Natural killer cell (primary cell): ENCODE data around the gene MTUS2. TPM values are rescaled to one million over a fixed set of nuclear protein-coding genes. Genes with fewer than 3 reads are reported as not detected.
A peak's percentile ranks its signal among the peaks of the same experiment; 100 is the strongest.

Source experiments
- ATAC-seq, 3 donors: fragments of 150-1000 bp in 2 of 3; fragments of 200-7000 bp in 1 of 3; cut with Tn5 transposase; 1 replicate in 1 of 3; 2 replicates in 2 of 3; pipeline ENCODE4 v1.10.0; 2021; ENCODE audit warnings: mild to moderate bottlenecking in 2 of 3, moderate library complexity in 2 of 3
- DNase-seq, 2 donors: peaks; one replicate each; pipeline versions ENCODE4 v3.0.0 to v3.0.0-alpha.2; 2013 to 2021; ENCODE audit warnings: mixed read lengths in 1 of 2
- H3K27ac ChIP-seq: one replicate; pipeline ENCODE4 v1.5.1; 2013; ENCODE audit warnings: mild to moderate bottlenecking, low read length
- H3K27me3 ChIP-seq: one replicate; pipeline ENCODE4 v1.6.1; 2013; ENCODE audit warnings: low read length; ENCODE audit not compliant: control insufficient read depth, insufficient read depth
- H3K36me3 ChIP-seq: one replicate; pipeline ENCODE4 v1.6.1; 2013; ENCODE audit warnings: low read length; ENCODE audit not compliant: control insufficient read depth, insufficient read depth
- H3K4me1 ChIP-seq: one replicate; pipeline ENCODE4 v1.6.1; 2013; ENCODE audit warnings: low read length; ENCODE audit not compliant: control insufficient read depth, insufficient read depth
- H3K4me3 ChIP-seq: one replicate; pipeline ENCODE4 v1.5.1; 2013; ENCODE audit warnings: low read length
- H3K9me3 ChIP-seq: one replicate; pipeline ENCODE4 v1.6.1; 2013; ENCODE audit warnings: low read length; ENCODE audit not compliant: control insufficient read depth, insufficient read depth
- H3K27ac Mint-ChIP-seq, 2 donors: one replicate each; pipeline ENCODE4 v1.8.0; 2022; ENCODE audit warnings: mild to moderate bottlenecking in 2 of 2, mixed read lengths in 2 of 2, moderate library complexity in 1 of 2
- H3K27me3 Mint-ChIP-seq, 2 donors: one replicate each; pipeline ENCODE4 v1.8.0; 2022; ENCODE audit warnings: low read depth in 2 of 2, mixed read lengths in 2 of 2
- H3K36me3 Mint-ChIP-seq: one replicate; pipeline ENCODE4 v1.8.0; 2022; ENCODE audit warnings: mixed read lengths
- H3K4me1 Mint-ChIP-seq, 2 donors: one replicate each; pipeline ENCODE4 v1.8.0; 2022; ENCODE audit warnings: mixed read lengths in 2 of 2
- H3K4me3 Mint-ChIP-seq: one replicate; pipeline ENCODE4 v1.8.0; 2022; ENCODE audit warnings: mild to moderate bottlenecking, moderate library complexity, mixed read lengths
- H3K9me3 Mint-ChIP-seq, 2 donors: one replicate each; pipeline ENCODE4 v1.8.0; 2022; ENCODE audit warnings: mixed read lengths in 2 of 2
- WGBS: methylation state at CpG from one replicate; pipeline ENCODE4 v1.1.7; 2013; ENCODE audit warnings: missing lambda C conversion rate; ENCODE audit not compliant: insufficient coverage; 5-methylcytosine and 5-hydroxymethylcytosine counted together
- intact Hi-C: fragments of 100-400 bp; cut with micrococcal nuclease; formaldehyde crosslinking; loops from one replicate; pipeline ENCODE4 v1.14.2; 2022
- total RNA-seq, 4 donors: library from RNA; stranded (reverse); fragments of 120-200 nt in 1 of 4; gene quantifications; one replicate each; pipeline versions ENCODE4 v1.2.3 to v1.2.4, GENCODE V29; 2013 to 2022
- TF ChIP-seq, protein P1 (sequence below): fragments of 200-600 bp; IDR thresholded peaks from one replicate; pipeline ENCODE4 v1.8.0; 2022; ENCODE audit warnings: antibody characterized with exemption

MTUS2 gene
- total RNA-seq, 3 donors from 2014 or later (not counting 1 experiment from before 2014, with no cell fraction given) = not detected

DNA sequence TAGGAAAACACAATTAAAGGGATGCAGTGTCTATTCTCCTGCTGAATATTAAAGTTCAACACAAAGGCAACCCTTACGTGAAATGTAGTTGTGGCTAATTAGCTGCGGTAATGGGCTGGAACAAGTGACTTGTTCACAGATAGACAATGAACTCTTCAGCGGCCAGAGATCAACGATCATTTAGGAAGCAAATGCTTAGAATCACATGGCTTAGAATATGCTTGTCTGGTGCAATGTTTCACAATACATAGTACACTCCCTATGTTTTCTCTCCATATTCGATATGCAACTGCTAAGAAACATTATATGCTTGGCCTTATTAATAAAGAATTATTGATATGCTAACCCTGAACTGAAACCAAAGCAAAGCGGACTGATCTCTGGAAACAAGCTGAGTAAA, 25.7 kb upstream of the MTUS2 start:
- H3K27ac Mint-ChIP-seq = no peak overlapping the region
- intact Hi-C loops = no loop called here
- no peaks in the 10 kb centered on the region for H3K4me1 Mint-ChIP-seq
- WGBS = 83% methylated on average over 5 of the region's 6 CpGs
- Histone ChIP-seq H3K36me3 (no peaks in the 10 kb centered on the region), H3K27me3 (no peaks in the 10 kb centered on the region), H3K27ac (no peak overlapping the region), H3K4me1 (no peaks in the 10 kb centered on the region), H3K9me3 (no peaks in the 10 kb centered on the region), H3K4me3 (no peak overlapping the region)
- peaks cover 15 to 48% of the 10 kb centered on the region in 2 donors for H3K27me3 Mint-ChIP-seq
- no peaks in the 10 kb centered on the region for H3K36me3 Mint-ChIP-seq
- no peaks in the 10 kb centered on the region for H3K9me3 Mint-ChIP-seq
- no peak for ATAC-seq
- TF ChIP-seq, protein P1, sequence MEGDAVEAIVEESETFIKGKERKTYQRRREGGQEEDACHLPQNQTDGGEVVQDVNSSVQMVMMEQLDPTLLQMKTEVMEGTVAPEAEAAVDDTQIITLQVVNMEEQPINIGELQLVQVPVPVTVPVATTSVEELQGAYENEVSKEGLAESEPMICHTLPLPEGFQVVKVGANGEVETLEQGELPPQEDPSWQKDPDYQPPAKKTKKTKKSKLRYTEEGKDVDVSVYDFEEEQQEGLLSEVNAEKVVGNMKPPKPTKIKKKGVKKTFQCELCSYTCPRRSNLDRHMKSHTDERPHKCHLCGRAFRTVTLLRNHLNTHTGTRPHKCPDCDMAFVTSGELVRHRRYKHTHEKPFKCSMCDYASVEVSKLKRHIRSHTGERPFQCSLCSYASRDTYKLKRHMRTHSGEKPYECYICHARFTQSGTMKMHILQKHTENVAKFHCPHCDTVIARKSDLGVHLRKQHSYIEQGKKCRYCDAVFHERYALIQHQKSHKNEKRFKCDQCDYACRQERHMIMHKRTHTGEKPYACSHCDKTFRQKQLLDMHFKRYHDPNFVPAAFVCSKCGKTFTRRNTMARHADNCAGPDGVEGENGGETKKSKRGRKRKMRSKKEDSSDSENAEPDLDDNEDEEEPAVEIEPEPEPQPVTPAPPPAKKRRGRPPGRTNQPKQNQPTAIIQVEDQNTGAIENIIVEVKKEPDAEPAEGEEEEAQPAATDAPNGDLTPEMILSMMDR = no peak
- DNase-seq = no peak
- no peak overlapping the region for H3K4me3 Mint-ChIP-seq

DNA sequence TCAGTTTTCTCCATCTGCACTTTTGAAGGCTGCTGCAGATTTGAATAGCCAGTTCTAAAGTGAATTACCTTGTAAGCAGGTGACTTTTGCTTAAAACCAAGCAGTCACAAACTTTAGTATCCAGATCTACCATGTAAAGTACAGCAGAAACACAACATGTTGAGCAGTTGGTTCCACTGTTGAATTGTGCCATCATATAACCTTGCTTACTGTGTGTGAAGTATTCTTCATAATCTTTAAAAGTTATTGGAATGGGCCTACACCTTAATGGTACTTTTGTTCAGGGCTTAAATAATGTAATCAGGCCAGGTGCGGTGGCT, 23.2 kb upstream of the MTUS2 start:
- no peaks in the 10 kb centered on the region for H3K4me1 Mint-ChIP-seq
- no peaks in the 10 kb centered on the region for H3K27me3 ChIP-seq
- no peaks in the 10 kb centered on the region for H3K36me3 Mint-ChIP-seq
- no peak overlapping the region for H3K27ac ChIP-seq
- peaks cover 8 to 27% of the 10 kb centered on the region in 2 donors for H3K27me3 Mint-ChIP-seq
- H3K4me1 ChIP-seq = no peaks in the 10 kb centered on the region
- intact Hi-C loops = no loop called here
- DNase-seq (no peak), ATAC-seq (no peak)
- TF ChIP-seq, protein P1 = no peak
- no CpG with 5 or more reads among the region's 1 CpG for WGBS
- H3K9me3 ChIP-seq = no peaks in the 10 kb centered on the region
- no peaks in the 10 kb centered on the region for H3K36me3 ChIP-seq
- H3K9me3 Mint-ChIP-seq = no peaks in the 10 kb centered on the region
- no peak overlapping the region for H3K4me3 ChIP-seq
- no peak overlapping the region for H3K27ac Mint-ChIP-seq
- no peak overlapping the region for H3K4me3 Mint-ChIP-seq

DNA sequence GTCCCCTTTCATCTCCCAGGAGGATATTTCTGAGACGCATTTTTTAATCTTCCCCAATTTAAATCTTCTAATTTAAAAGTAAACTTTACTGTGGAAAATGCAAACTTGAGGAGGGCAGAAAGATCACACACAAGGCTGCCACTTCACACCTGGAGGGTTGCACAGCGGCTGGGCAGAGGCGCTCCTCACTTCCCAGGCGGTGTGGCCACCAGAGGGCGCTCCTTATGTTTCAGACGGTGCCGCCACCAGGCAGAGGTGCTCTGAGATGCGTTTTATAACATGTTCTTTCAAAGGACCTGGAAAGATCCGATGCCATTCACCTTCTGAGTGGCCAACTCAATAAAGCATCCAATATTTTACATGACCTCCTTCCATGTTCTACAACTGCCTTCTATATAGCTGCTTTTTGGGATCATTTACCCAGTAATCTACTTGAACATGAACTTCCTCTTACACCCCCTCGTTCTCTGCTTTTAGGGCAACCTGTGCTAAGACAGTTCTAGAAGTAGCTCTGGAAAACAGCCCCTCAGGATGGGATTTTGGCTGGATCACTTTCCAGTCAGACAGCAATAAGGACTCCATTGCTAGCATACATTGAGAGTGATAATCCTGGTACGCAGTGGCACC, 14.8 kb upstream of the MTUS2 start:
- TF ChIP-seq, protein P1 = no peak
- Mint-ChIP-seq H3K4me1 (no peaks in the 10 kb centered on the region), H3K36me3 (no peaks in the 10 kb centered on the region), H3K27ac (no peak overlapping the region), H3K9me3 (peaks cover 5 to 11% of the 10 kb centered on the region in 2 donors), H3K4me3 (no peak overlapping the region), H3K27me3 (peaks cover 9 to 26% of the 10 kb centered on the region in 2 donors)
- H3K4me1 ChIP-seq = no peaks in the 10 kb centered on the region
- intact Hi-C loops = no loop called here
- no peak for ATAC-seq
- peaks cover 12% of the 10 kb centered on the region for H3K9me3 ChIP-seq
- no peak overlapping the region for H3K4me3 ChIP-seq
- WGBS = 60% methylated on average over 10 of the region's 11 CpGs
- no peak overlapping the region for H3K27ac ChIP-seq
- H3K27me3 ChIP-seq = no peaks in the 10 kb centered on the region
- DNase-seq = peak in 1 of 2 donors; percentile 14
- no peaks in the 10 kb centered on the region for H3K36me3 ChIP-seq

DNA sequence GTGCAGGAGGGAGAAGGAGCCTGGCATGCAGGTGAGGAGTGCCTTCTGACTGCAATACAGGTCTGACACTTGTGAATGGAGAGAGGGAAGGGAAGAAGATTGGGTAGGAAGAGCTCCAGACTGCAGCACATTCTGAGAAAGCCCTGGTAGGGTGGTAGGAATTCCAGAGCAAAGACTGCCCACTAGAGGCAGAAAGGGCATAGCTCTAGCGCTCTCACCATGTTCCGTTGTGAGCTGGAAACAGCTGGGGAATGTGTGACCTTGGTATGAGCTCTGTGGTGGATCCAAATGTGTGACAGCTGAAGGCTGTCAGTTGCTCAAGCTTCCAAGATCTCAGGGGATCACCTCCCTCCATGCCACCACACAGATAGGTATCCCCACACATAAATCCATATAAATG, 2.9 kb upstream of the MTUS2 start:
- intact Hi-C loops = no loop called here
- H3K27me3 ChIP-seq = peaks cover 2% of the 10 kb centered on the region
- H3K27ac ChIP-seq = no peak overlapping the region
- no peak overlapping the region for H3K4me3 ChIP-seq
- no peaks in the 10 kb centered on the region for H3K9me3 ChIP-seq
- TF ChIP-seq, protein P1 = no peak
- DNase-seq = no peak
- 91% methylated on average over 2 of the region's 2 CpGs for WGBS
- Mint-ChIP-seq H3K27me3 (peaks cover 27 to 30% of the 10 kb centered on the region in 2 donors), H3K36me3 (peaks cover 10% of the 10 kb centered on the region), H3K9me3 (no peaks in the 10 kb centered on the region), H3K27ac (no peak overlapping the region), H3K4me3 (peak overlapping the region; percentile 43), H3K4me1 (no peaks in the 10 kb centered on the region)
- no peak for ATAC-seq
- H3K36me3 ChIP-seq = no peaks in the 10 kb centered on the region
- peaks cover 8% of the 10 kb centered on the region for H3K4me1 ChIP-seq
